ENCODE measurements around the gene DCAF12. TPM values are rescaled to one million over a fixed set of nuclear protein-coding genes. Genes with fewer than 3 reads are reported as not detected.

The DCAF12 gene
- total RNA-seq, 3 donors from 2014 or later (not counting 1 experiment from before 2014, with no cell fraction given), result 14.9 to 24.3 (median 21.3) TPM

- ATAC-seq, result no peak
- DNase-seq, result no peak
- Mint-ChIP-seq H3K27me3 (ENCODE audit: low read depth in 2 of 2) (no peaks in the 10 kb centered on the region), H3K4me1 (no peaks in the 10 kb centered on the region), H3K36me3 (no peaks in the 10 kb centered on the region), H3K4me3 (no peak overlapping the region), H3K27ac (no peak overlapping the region), H3K9me3 (no peaks in the 10 kb centered on the region)
- intact Hi-C loops (cut with micrococcal nuclease), result no loop called here
- Histone ChIP-seq H3K36me3 (ENCODE audit: control insufficient read depth, insufficient read depth, low read length) (no peaks in the 10 kb centered on the region), H3K4me1 (ENCODE audit: control insufficient read depth, insufficient read depth, low read length) (no peaks in the 10 kb centered on the region), H3K27ac (ENCODE audit: low read length) (no peak overlapping the region), H3K4me3 (ENCODE audit: low read length) (no peak overlapping the region), H3K27me3 (ENCODE audit: control insufficient read depth, insufficient read depth, low read length) (no peaks in the 10 kb centered on the region), H3K9me3 (ENCODE audit: control insufficient read depth, insufficient read depth, low read length) (no peaks in the 10 kb centered on the region)
- TF ChIP-seq CTCF (IDR thresholded peaks at IDR 0.05), result no peak
- 94% methylated on average over 3 of the region's 3 CpGs for WGBS (ENCODE audit: insufficient coverage)
Observed at GRCh38 chr9:34059281-34059680, 67.2 kb downstream of the DCAF12 start.

- H3K4me1 ChIP-seq (ENCODE audit: control insufficient read depth, insufficient read depth, low read length), result peaks cover 16% of the 10 kb centered on the region
- Mint-ChIP-seq H3K9me3 (no peaks in the 10 kb centered on the region), H3K4me3 (peak overlapping the region; percentile 96), H3K27ac (peak overlapping the region; percentile 99), H3K4me1 (peaks cover 24 to 30% of the 10 kb centered on the region in 2 donors), H3K36me3 (no peaks in the 10 kb centered on the region), H3K27me3 (ENCODE audit: low read depth in 2 of 2) (no peaks in the 10 kb centered on the region)
- peak overlapping the region; percentile 82 for H3K27ac ChIP-seq (ENCODE audit: low read length)
- WGBS (ENCODE audit: insufficient coverage), result 76% methylated on average over 15 of the region's 18 CpGs
- ATAC-seq (no peak), DNase-seq (peak in 1 of 2 donors; percentile 9)
- intact Hi-C loops (cut with micrococcal nuclease), result loop anchor here (2.0 to 10.0 kb wide), 3 partner anchors 77 to 325 kb away; partner anchors contain the start of genes DCAF12, MYORG and UBAP1
- no peaks in the 10 kb centered on the region for H3K27me3 ChIP-seq (ENCODE audit: control insufficient read depth, insufficient read depth, low read length)
- H3K4me3 ChIP-seq (ENCODE audit: low read length), result peak overlapping the region; percentile 88
- no peak for TF ChIP-seq CTCF (IDR thresholded peaks at IDR 0.05)
- no peaks in the 10 kb centered on the region for H3K36me3 ChIP-seq (ENCODE audit: control insufficient read depth, insufficient read depth, low read length)
- H3K9me3 ChIP-seq (ENCODE audit: control insufficient read depth, insufficient read depth, low read length), result no peaks in the 10 kb centered on the region
Observed at GRCh38 chr9:34049630-34050384, 76.7 kb downstream of the DCAF12 start.

GRCh38 chr9:34048727-34049629 is 77.5 kb downstream of the DCAF12 start, which contains the start of gene UBAP2:
UBAP2 (minus strand) TSS chr9:34048887; CDS start chr9:34017148, 31,739 bp downstream.
- H3K27me3 Mint-ChIP-seq (ENCODE audit: low read depth in 2 of 2), result no peaks in the 10 kb centered on the region
- H3K4me3 ChIP-seq (ENCODE audit: low read length), result peak within 1 kb of the TSS; percentile 88
- DNase-seq (peak; percentile 98), ATAC-seq (peak; percentile 83 to 94 (median 86))
- no peaks in the 10 kb centered on the region for H3K36me3 ChIP-seq (ENCODE audit: control insufficient read depth, insufficient read depth, low read length)
- no peaks in the 10 kb centered on the region for H3K27me3 ChIP-seq (ENCODE audit: control insufficient read depth, insufficient read depth, low read length)
- H3K27ac ChIP-seq (ENCODE audit: low read length), result peak within 1 kb of the TSS; percentile 82
- no peaks in the 10 kb centered on the region for H3K9me3 Mint-ChIP-seq
- H3K27ac Mint-ChIP-seq, result peak within 1 kb of the TSS; percentile 99
- peak within 1 kb of the TSS; percentile 96 for H3K4me3 Mint-ChIP-seq
- no peaks in the 10 kb centered on the region for H3K36me3 Mint-ChIP-seq
- no peak for TF ChIP-seq CTCF (IDR thresholded peaks at IDR 0.05)
- 0% methylated on average over 65 of the region's 70 CpGs for WGBS (ENCODE audit: insufficient coverage)
- H3K9me3 ChIP-seq (ENCODE audit: control insufficient read depth, insufficient read depth, low read length), result no peaks in the 10 kb centered on the region
- intact Hi-C loops (cut with micrococcal nuclease), result loop anchor here (2.0 to 10.0 kb wide), 3 partner anchors 78 to 326 kb away; partner anchors contain the start of genes DCAF12, MYORG and UBAP1
- H3K4me1 Mint-ChIP-seq, result peaks cover 24 to 30% of the 10 kb centered on the region in 2 donors
- peaks cover 16% of the 10 kb centered on the region for H3K4me1 ChIP-seq (ENCODE audit: control insufficient read depth, insufficient read depth, low read length)
